Esophagus squamous epithelium (tissue), 4 donors: ENCODE results near the gene IST1.
"Not testable (repeated sequence)": the region's sequence is repeated elsewhere in the genome, so short reads cannot be mapped to it uniquely, and the experiment has no call there.

Experiments
- CTCF ChIP-seq, 6 experiments: fragments of 450-650 bp in 4 of 6; fragments of 200-600 bp in 2 of 6; sonication (generic) in 2 of 6; IDR thresholded peaks; one replicate each; pipeline ENCODE4 v1.5.1; 2016 to 2019; ENCODE audit warnings: antibody characterized with exemption in 6 of 6, mild to moderate bottlenecking in 4 of 6, moderate library complexity in 4 of 6
- POLR2A ChIP-seq, 4 donors: fragments of 450-650 bp; IDR thresholded peaks; one replicate each; pipeline ENCODE4 v1.6.1; 2017; ENCODE audit warnings: antibody characterized with exemption in 4 of 4, mild to moderate bottlenecking in 4 of 4, moderate library complexity in 3 of 4

GRCh38 chr16:71867175-71867574 lies 28.2 kb upstream of the IST1 start:
- TF ChIP-seq CTCF, POLR2A (IDR thresholded peaks at IDR 0.05): not testable (repeated sequence)
